Activated T-helper 17 cell treated with anti-CD3 and anti-CD28 coated beads, Interleukin-2, amount 50 U/mL, for 72 hours (primary cell): ENCODE results near the gene FADS3. TPM values are rescaled to one million over a fixed set of nuclear protein-coding genes. Genes with fewer than 3 reads are reported as not detected.

Source experiments
- ATAC-seq: fragments of 150-1000 bp; cut with Tn5 transposase; replicated peaks from 2 replicates; pipeline ENCODE4 v1.10.0; 2021; ENCODE audit warnings: mild to moderate bottlenecking, moderate library complexity
- H3K27ac Mint-ChIP-seq: one replicate; pipeline ENCODE4 v1.8.0; 2022; ENCODE audit warnings: mixed read lengths
- H3K27me3 Mint-ChIP-seq: one replicate; pipeline ENCODE4 v1.8.0; 2022; ENCODE audit warnings: mixed read lengths
- H3K36me3 Mint-ChIP-seq: one replicate; pipeline ENCODE4 v1.8.0; 2022; ENCODE audit warnings: low read depth, mild to moderate bottlenecking, mixed read lengths
- H3K4me1 Mint-ChIP-seq: one replicate; pipeline ENCODE4 v1.8.0; 2022; ENCODE audit warnings: mixed read lengths
- H3K4me3 Mint-ChIP-seq: one replicate; pipeline ENCODE4 v1.8.0; 2022; ENCODE audit warnings: mild to moderate bottlenecking, mixed read lengths
- H3K9me3 Mint-ChIP-seq: one replicate; pipeline ENCODE4 v1.8.0; 2022; ENCODE audit warnings: mixed read lengths
- total RNA-seq, 2 donors: library from RNA; stranded (reverse); gene quantifications; one replicate each; pipeline ENCODE4 v1.2.3, GENCODE V29; 2022

The FADS3 gene
- 10 to 100 TPM in 1 of 2 donors, 1 to 10 TPM in 1; 3.6 to 24.7 TPM for total RNA-seq

- H3K27me3 Mint-ChIP-seq: no peaks in the 10 kb centered on the region
- peak within 1 kb of the TSS; percentile 61 for H3K27ac Mint-ChIP-seq
- no peaks in the 10 kb centered on the region for H3K9me3 Mint-ChIP-seq
- peak within 1 kb of the TSS; percentile 78 for H3K4me3 Mint-ChIP-seq
- H3K4me1 Mint-ChIP-seq: no peaks in the 10 kb centered on the region
- ATAC-seq: peak; percentile 81
- no peaks in the 10 kb centered on the region for H3K36me3 Mint-ChIP-seq
These were observed at the start of gene FADS3 for GRCh38 chr11:61891331-61892084. TSS of gene FADS3 (minus strand) at chr11:61891545. CDS start at chr11:61891381, 164 bp downstream.

GRCh38 chr11:61940466-61940865 lies 49.1 kb upstream of the FADS3 start:
- H3K36me3 Mint-ChIP-seq: no peaks in the 10 kb centered on the region
- H3K27me3 Mint-ChIP-seq: peaks cover 12% of the 10 kb centered on the region
- no peak for ATAC-seq
- H3K27ac Mint-ChIP-seq: no peak overlapping the region
- H3K4me3 Mint-ChIP-seq: no peak overlapping the region
- peaks cover 9% of the 10 kb centered on the region for H3K9me3 Mint-ChIP-seq
- no peaks in the 10 kb centered on the region for H3K4me1 Mint-ChIP-seq

GRCh38 chr11:61935861-61936260 lies 44.5 kb upstream of the FADS3 start:
- H3K4me3 Mint-ChIP-seq: no peak overlapping the region
- no peak overlapping the region for H3K27ac Mint-ChIP-seq
- H3K4me1 Mint-ChIP-seq: no peaks in the 10 kb centered on the region
- H3K36me3 Mint-ChIP-seq: no peaks in the 10 kb centered on the region
- H3K9me3 Mint-ChIP-seq: peaks cover 9% of the 10 kb centered on the region
- H3K27me3 Mint-ChIP-seq: peaks cover 27% of the 10 kb centered on the region
- ATAC-seq: no peak

GRCh38 chr11:61930933-61931332 lies 39.6 kb upstream of the FADS3 start:
- Mint-ChIP-seq H3K27ac (no peak overlapping the region), H3K36me3 (no peaks in the 10 kb centered on the region), H3K4me1 (no peaks in the 10 kb centered on the region), H3K9me3 (peaks cover 2% of the 10 kb centered on the region), H3K27me3 (peaks cover 17% of the 10 kb centered on the region), H3K4me3 (no peak overlapping the region)
- ATAC-seq: no peak

- H3K27ac Mint-ChIP-seq: no peak overlapping the region
- no peak overlapping the region for H3K4me3 Mint-ChIP-seq
- H3K36me3 Mint-ChIP-seq: no peaks in the 10 kb centered on the region
- no peaks in the 10 kb centered on the region for H3K4me1 Mint-ChIP-seq
- peaks cover 13% of the 10 kb centered on the region for H3K27me3 Mint-ChIP-seq
- H3K9me3 Mint-ChIP-seq: no peaks in the 10 kb centered on the region
- no peak for ATAC-seq
These were observed 37.3 kb upstream of the FADS3 start for GRCh38 chr11:61928606-61929005.

- H3K9me3 Mint-ChIP-seq: no peaks in the 10 kb centered on the region
- ATAC-seq: no peak
- H3K4me3 Mint-ChIP-seq: no peak overlapping the region
- no peak overlapping the region for H3K27ac Mint-ChIP-seq
- no peaks in the 10 kb centered on the region for H3K36me3 Mint-ChIP-seq
- peaks cover 9% of the 10 kb centered on the region for H3K27me3 Mint-ChIP-seq
- H3K4me1 Mint-ChIP-seq: no peaks in the 10 kb centered on the region
These were observed 36.2 kb upstream of the FADS3 start for GRCh38 chr11:61927501-61927900.

- ATAC-seq: no peak
- Mint-ChIP-seq H3K27ac (no peak overlapping the region), H3K27me3 (peaks cover 9% of the 10 kb centered on the region)
These were observed 34.9 kb upstream of the FADS3 start for GRCh38 chr11:61926235-61926634.

GRCh38 chr11:61925736-61926135 lies 34.4 kb upstream of the FADS3 start:
- H3K27ac Mint-ChIP-seq: no peak overlapping the region
- H3K9me3 Mint-ChIP-seq: no peaks in the 10 kb centered on the region
- no peak for ATAC-seq
- H3K4me1 Mint-ChIP-seq: no peaks in the 10 kb centered on the region
- H3K4me3 Mint-ChIP-seq: no peak overlapping the region
- no peaks in the 10 kb centered on the region for H3K36me3 Mint-ChIP-seq
- peaks cover 9% of the 10 kb centered on the region for H3K27me3 Mint-ChIP-seq

More at GRCh38 chr11:61926235-61926634, 34.9 kb upstream of the FADS3 start:
- Mint-ChIP-seq H3K4me1 (no peaks in the 10 kb centered on the region), H3K36me3 (no peaks in the 10 kb centered on the region), H3K4me3 (no peak overlapping the region), H3K9me3 (no peaks in the 10 kb centered on the region)

GRCh38 chr11:61924064-61924455 lies 32.7 kb upstream of the FADS3 start:
- H3K9me3 Mint-ChIP-seq: no peaks in the 10 kb centered on the region
- peaks cover 19% of the 10 kb centered on the region for H3K27me3 Mint-ChIP-seq
- ATAC-seq: no peak
- no peaks in the 10 kb centered on the region for H3K36me3 Mint-ChIP-seq
- no peak overlapping the region for H3K27ac Mint-ChIP-seq
- no peak overlapping the region for H3K4me3 Mint-ChIP-seq
- H3K4me1 Mint-ChIP-seq: no peaks in the 10 kb centered on the region

- Mint-ChIP-seq H3K36me3 (no peaks in the 10 kb centered on the region), H3K27ac (no peak overlapping the region), H3K9me3 (no peaks in the 10 kb centered on the region), H3K4me3 (no peak overlapping the region), H3K4me1 (no peaks in the 10 kb centered on the region), H3K27me3 (peaks cover 24% of the 10 kb centered on the region)
- ATAC-seq: no peak
These were observed 32.1 kb upstream of the FADS3 start for GRCh38 chr11:61923166-61924063.

- H3K27me3 Mint-ChIP-seq: peaks cover 33% of the 10 kb centered on the region
- no peak overlapping the region for H3K4me3 Mint-ChIP-seq
- no peaks in the 10 kb centered on the region for H3K4me1 Mint-ChIP-seq
- ATAC-seq: no peak
- H3K9me3 Mint-ChIP-seq: no peaks in the 10 kb centered on the region
- no peak overlapping the region for H3K27ac Mint-ChIP-seq
- H3K36me3 Mint-ChIP-seq: no peaks in the 10 kb centered on the region
These were observed 31.2 kb upstream of the FADS3 start for GRCh38 chr11:61922539-61922938.

- no peak for ATAC-seq
- Mint-ChIP-seq H3K9me3 (no peaks in the 10 kb centered on the region), H3K4me1 (no peaks in the 10 kb centered on the region), H3K36me3 (no peaks in the 10 kb centered on the region), H3K4me3 (no peak overlapping the region), H3K27me3 (peaks cover 36% of the 10 kb centered on the region), H3K27ac (no peak overlapping the region)
These were observed 30.1 kb upstream of the FADS3 start for GRCh38 chr11:61921446-61921845.

- H3K9me3 Mint-ChIP-seq: no peaks in the 10 kb centered on the region
- ATAC-seq: no peak
- no peak overlapping the region for H3K27ac Mint-ChIP-seq
- no peak overlapping the region for H3K4me3 Mint-ChIP-seq
- no peaks in the 10 kb centered on the region for H3K4me1 Mint-ChIP-seq
- peaks cover 45% of the 10 kb centered on the region for H3K27me3 Mint-ChIP-seq
- no peaks in the 10 kb centered on the region for H3K36me3 Mint-ChIP-seq
These were observed 28.6 kb upstream of the FADS3 start for GRCh38 chr11:61919705-61920631.
